WTC11 (cell line): Measurements from ENCODE around the gene TTC38. TPM values are rescaled to one million over a fixed set of nuclear protein-coding genes. Genes with fewer than 3 reads are reported as not detected.

Experiments used
- ATAC-seq: fragments of 200-7000 bp; cut with Tn5 transposase; 2 replicates; pipeline ENCODE4 v1.10.0; 2021; ENCODE audit warnings: mild to moderate bottlenecking, moderate library complexity
- CTCF ChIA-PET: fragments of 300-600 bp; sonication (Branson Sonifier 250); formaldehyde crosslinking; loops from one replicate; lab custom pipeline; 2021; ENCODE audit warnings: antibody characterized with exemption; lab: Charles Lee
- POLR2A ChIA-PET: fragments of 350-600 bp; sonication (Branson Sonifier 250); formaldehyde crosslinking; loops from one replicate; lab custom pipeline; 2021; ENCODE audit warnings: antibody characterized with exemption; lab: Charles Lee
- DNase-seq: peaks from one replicate; pipeline ENCODE4 v3.0.0; 2021; ENCODE audit warnings: low spot score
- H3K27ac Mint-ChIP-seq: 2 replicates; pipeline ENCODE4 v1.8.0; 2021; ENCODE audit warnings: mixed read lengths
- H3K27me3 Mint-ChIP-seq: 2 replicates; pipeline ENCODE4 v1.8.0; 2021; ENCODE audit warnings: low read depth, mild to moderate bottlenecking, moderate library complexity, mixed read lengths
- H3K36me3 Mint-ChIP-seq: 2 replicates; pipeline ENCODE4 v1.8.0; 2021; ENCODE audit warnings: mixed read lengths
- H3K4me1 Mint-ChIP-seq: 2 replicates; pipeline ENCODE4 v1.8.0; 2022; ENCODE audit warnings: mixed read lengths
- H3K4me3 Mint-ChIP-seq: 2 replicates; pipeline ENCODE4 v1.8.0; 2021; ENCODE audit warnings: mild to moderate bottlenecking, moderate library complexity, mixed read lengths
- H3K9me3 Mint-ChIP-seq: 2 replicates; pipeline ENCODE4 v1.8.0; 2021; ENCODE audit warnings: mixed read lengths
- ATF2 ChIP-seq: sonication (generic); formaldehyde crosslinking; IDR thresholded peaks from 2 replicates; pipeline ENCODE4 v1.8.1; 2022; ENCODE audit warnings: low read depth, missing genetic modification reagents, borderline replicate concordance
- CBFB ChIP-seq: sonication (generic); formaldehyde crosslinking; IDR thresholded peaks from 2 replicates; pipeline ENCODE4 v1.8.1; 2022; ENCODE audit warnings: mild to moderate bottlenecking, low read depth, missing genetic modification reagents
- ERG ChIP-seq: fragments of 250-450 bp; sonication (Bioruptor Pico); IDR thresholded peaks from 2 replicates; pipeline ENCODE4 v1.8.0; 2021; ENCODE audit warnings: mild to moderate bottlenecking
- ESRRA ChIP-seq: sonication (generic); formaldehyde crosslinking; IDR thresholded peaks from 2 replicates; pipeline ENCODE4 v1.8.1; 2022; ENCODE audit warnings: mild to moderate bottlenecking, missing genetic modification reagents, borderline replicate concordance
- FOXJ3 ChIP-seq: sonication (generic); formaldehyde crosslinking; IDR thresholded peaks from 2 replicates; pipeline ENCODE4 v1.9.0; 2021; ENCODE audit warnings: missing genetic modification reagents, mild to moderate bottlenecking, borderline replicate concordance
- FOXP1 ChIP-seq: sonication (generic); formaldehyde crosslinking; IDR thresholded peaks from 2 replicates; pipeline ENCODE4 v1.8.0; 2022; ENCODE audit warnings: missing genetic modification reagents, mild to moderate bottlenecking, moderate library complexity, borderline replicate concordance
- GTF2I ChIP-seq: fragments of 250-450 bp; sonication (Bioruptor Pico); conservative IDR thresholded peaks from 2 replicates; pipeline ENCODE4 v1.4.0; 2021; ENCODE audit warnings: mild to moderate bottlenecking
- IRF2 ChIP-seq: sonication (generic); formaldehyde crosslinking; IDR thresholded peaks from 2 replicates; pipeline ENCODE4 v1.8.0; 2022; ENCODE audit warnings: low read depth, missing genetic modification reagents, borderline replicate concordance
- NFYB ChIP-seq: sonication (generic); formaldehyde crosslinking; conservative IDR thresholded peaks from 2 replicates; pipeline ENCODE4 v1.8.0; 2022; ENCODE audit warnings: low read depth, missing genetic modification reagents
- NR2C2 ChIP-seq: sonication (generic); formaldehyde crosslinking; IDR thresholded peaks from 2 replicates; pipeline ENCODE4 v1.8.0; 2022; ENCODE audit warnings: mild to moderate bottlenecking, missing genetic modification reagents
- SMAD3 ChIP-seq: sonication (generic); formaldehyde crosslinking; IDR thresholded peaks from 2 replicates; pipeline ENCODE4 v1.8.0; 2022; ENCODE audit warnings: missing genetic modification reagents, mild to moderate bottlenecking, borderline replicate concordance
- ZNF138 ChIP-seq: sonication (generic); formaldehyde crosslinking; conservative IDR thresholded peaks from 2 replicates; pipeline ENCODE4 v1.8.1; 2022; ENCODE audit warnings: mild to moderate bottlenecking, moderate library complexity, missing genetic modification reagents
- ZNF423 ChIP-seq: fragments of 250-450 bp; sonication (Bioruptor Pico); IDR thresholded peaks from 2 replicates; pipeline ENCODE4 v2.1.2; 2022; ENCODE audit warnings: mild to moderate bottlenecking, moderate library complexity
- total RNA-seq: library from RNA; stranded (reverse); gene quantifications from 3 replicates; pipeline ENCODE4 v1.2.3, GENCODE V29; 2021
- TF ChIP-seq, protein P1 (sequence below): sonication (generic); formaldehyde crosslinking; conservative IDR thresholded peaks from 2 replicates; pipeline ENCODE4 v1.8.1; 2023; ENCODE audit warnings: mild to moderate bottlenecking, low read depth, missing genetic modification reagents, moderate library complexity
- TF ChIP-seq, protein P2 (sequence below): sonication (generic); formaldehyde crosslinking; IDR thresholded peaks from 2 replicates; pipeline ENCODE4 v1.8.1; 2023; ENCODE audit warnings: mild to moderate bottlenecking, missing genetic modification reagents, moderate library complexity
- TF ChIP-seq, protein P3 (sequence below): sonication (generic); formaldehyde crosslinking; IDR thresholded peaks from 2 replicates; pipeline ENCODE4 v1.8.0; 2023; ENCODE audit warnings: mild to moderate bottlenecking, missing genetic modification reagents
- TF ChIP-seq, protein P4 (sequence below): fragments of 250-450 bp; sonication (Bioruptor Pico); IDR thresholded peaks from 2 replicates; pipeline ENCODE4 v1.9.0; 2021; ENCODE audit warnings: moderate library complexity, mild to moderate bottlenecking, inconsistent platforms, borderline replicate concordance

Gene TTC38
- total RNA-seq, 1 experiment from 2014 or later: 20.7 TPM

DNA sequence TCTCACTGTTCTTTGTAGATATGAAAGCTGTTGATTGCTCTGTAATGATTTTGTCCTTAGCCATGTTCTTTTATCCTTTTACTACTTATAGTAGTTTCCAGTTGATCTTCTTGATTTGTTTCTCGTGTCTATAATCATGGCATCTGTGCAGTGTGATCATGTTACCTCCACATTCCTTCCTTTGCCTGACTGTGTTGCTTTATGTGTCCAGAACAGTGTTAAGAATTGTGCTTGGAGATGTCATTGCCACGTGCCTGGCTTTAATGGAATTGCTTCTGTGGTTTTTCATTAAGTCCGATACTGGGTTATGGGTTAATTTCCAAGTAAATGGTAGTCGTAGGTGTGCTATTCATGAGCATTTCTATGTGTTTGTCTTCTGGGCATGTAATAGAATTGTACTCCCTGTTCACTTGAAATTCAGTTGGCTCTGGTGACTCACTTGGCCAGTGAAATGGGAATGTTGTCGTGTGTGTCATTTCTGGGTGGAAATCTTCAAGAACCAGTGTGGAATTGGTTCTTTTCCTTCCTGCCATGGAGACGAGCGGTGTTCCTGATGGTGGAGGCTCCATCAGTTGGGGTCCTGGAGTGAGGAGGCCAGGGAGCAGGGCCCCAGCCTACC lies 35.6 kb downstream of the TTC38 start (continued):
- TF ChIP-seq, protein P1, sequence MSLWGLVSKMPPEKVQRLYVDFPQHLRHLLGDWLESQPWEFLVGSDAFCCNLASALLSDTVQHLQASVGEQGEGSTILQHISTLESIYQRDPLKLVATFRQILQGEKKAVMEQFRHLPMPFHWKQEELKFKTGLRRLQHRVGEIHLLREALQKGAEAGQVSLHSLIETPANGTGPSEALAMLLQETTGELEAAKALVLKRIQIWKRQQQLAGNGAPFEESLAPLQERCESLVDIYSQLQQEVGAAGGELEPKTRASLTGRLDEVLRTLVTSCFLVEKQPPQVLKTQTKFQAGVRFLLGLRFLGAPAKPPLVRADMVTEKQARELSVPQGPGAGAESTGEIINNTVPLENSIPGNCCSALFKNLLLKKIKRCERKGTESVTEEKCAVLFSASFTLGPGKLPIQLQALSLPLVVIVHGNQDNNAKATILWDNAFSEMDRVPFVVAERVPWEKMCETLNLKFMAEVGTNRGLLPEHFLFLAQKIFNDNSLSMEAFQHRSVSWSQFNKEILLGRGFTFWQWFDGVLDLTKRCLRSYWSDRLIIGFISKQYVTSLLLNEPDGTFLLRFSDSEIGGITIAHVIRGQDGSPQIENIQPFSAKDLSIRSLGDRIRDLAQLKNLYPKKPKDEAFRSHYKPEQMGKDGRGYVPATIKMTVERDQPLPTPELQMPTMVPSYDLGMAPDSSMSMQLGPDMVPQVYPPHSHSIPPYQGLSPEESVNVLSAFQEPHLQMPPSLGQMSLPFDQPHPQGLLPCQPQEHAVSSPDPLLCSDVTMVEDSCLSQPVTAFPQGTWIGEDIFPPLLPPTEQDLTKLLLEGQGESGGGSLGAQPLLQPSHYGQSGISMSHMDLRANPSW (CRISPR knock-in tag): no peak
- TF ChIP-seq FOXP1 (CRISPR knock-in tag) (no peak), ZNF423 (no peak), ZNF138 (CRISPR knock-in tag) (no peak), NFYB (CRISPR knock-in tag) (no peak), ESRRA (no peak), FOXJ3 (CRISPR knock-in tag) (no peak), GTF2I (CRISPR knock-in tag) (no peak), CBFB (CRISPR knock-in tag) (no peak)
- TF ChIP-seq, protein P2, sequence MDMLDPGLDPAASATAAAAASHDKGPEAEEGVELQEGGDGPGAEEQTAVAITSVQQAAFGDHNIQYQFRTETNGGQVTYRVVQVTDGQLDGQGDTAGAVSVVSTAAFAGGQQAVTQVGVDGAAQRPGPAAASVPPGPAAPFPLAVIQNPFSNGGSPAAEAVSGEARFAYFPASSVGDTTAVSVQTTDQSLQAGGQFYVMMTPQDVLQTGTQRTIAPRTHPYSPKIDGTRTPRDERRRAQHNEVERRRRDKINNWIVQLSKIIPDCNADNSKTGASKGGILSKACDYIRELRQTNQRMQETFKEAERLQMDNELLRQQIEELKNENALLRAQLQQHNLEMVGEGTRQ: no peak
- TF ChIP-seq, protein P3, sequence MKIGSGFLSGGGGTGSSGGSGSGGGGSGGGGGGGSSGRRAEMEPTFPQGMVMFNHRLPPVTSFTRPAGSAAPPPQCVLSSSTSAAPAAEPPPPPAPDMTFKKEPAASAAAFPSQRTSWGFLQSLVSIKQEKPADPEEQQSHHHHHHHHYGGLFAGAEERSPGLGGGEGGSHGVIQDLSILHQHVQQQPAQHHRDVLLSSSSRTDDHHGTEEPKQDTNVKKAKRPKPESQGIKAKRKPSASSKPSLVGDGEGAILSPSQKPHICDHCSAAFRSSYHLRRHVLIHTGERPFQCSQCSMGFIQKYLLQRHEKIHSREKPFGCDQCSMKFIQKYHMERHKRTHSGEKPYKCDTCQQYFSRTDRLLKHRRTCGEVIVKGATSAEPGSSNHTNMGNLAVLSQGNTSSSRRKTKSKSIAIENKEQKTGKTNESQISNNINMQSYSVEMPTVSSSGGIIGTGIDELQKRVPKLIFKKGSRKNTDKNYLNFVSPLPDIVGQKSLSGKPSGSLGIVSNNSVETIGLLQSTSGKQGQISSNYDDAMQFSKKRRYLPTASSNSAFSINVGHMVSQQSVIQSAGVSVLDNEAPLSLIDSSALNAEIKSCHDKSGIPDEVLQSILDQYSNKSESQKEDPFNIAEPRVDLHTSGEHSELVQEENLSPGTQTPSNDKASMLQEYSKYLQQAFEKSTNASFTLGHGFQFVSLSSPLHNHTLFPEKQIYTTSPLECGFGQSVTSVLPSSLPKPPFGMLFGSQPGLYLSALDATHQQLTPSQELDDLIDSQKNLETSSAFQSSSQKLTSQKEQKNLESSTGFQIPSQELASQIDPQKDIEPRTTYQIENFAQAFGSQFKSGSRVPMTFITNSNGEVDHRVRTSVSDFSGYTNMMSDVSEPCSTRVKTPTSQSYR (CRISPR knock-in tag): no peak

DNA sequence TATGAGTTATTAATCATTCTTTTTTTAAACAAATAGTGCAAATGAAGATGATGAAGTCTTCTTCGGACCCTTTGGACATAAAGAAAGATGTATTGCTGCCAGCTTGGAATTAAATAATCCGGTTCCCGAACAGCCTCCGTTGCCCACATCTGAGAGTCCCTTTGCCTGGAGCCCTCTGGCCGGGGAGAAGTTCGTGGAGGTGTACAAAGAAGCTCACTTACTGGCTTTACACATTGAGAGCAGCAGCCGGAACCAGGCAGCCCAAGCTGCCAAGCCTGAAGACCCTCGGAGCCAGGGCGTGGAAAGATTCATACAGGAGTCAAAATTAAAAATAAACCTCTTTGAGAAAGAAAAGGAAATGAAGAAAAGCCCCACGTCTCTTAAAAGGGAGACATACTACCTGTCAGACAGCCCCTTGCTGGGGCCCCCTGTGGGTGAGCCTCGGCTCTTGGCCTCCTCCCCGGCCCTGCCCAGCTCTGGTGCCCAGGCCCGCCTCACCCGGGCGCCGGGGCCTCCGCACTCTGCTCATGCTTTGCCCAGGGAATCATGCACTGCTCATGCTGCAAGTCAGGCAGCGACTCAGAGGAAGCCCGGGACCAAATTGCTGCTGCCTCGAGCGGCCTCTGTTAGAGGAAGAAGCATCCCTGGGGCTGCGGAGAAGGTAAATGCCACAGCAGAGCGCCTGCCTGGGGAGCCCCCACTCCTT lies 40.6 kb downstream of the TTC38 start:
- Mint-ChIP-seq H3K4me3 (no peak overlapping the region), H3K27ac (no peak overlapping the region), H3K4me1 (no peaks in the 10 kb centered on the region), H3K9me3 (no peaks in the 10 kb centered on the region), H3K36me3 (peaks cover 37% of the 10 kb centered on the region)
- ChIA-PET POLR2A (no interaction called here), CTCF (interaction anchor here (1.5 kb wide), 1 partner anchor 302 kb away, joined by 3 read pairs; no protein-coding TSS in a partner anchor)
- ATAC-seq: no peak
- TF ChIP-seq, protein P3 (CRISPR knock-in tag): no peak
- no peak for TF ChIP-seq ATF2 (CRISPR knock-in tag)
- TF ChIP-seq ERG (CRISPR knock-in tag): no peak
- no peak for TF ChIP-seq ESRRA
- TF ChIP-seq IRF2 (CRISPR knock-in tag): no peak
- TF ChIP-seq, protein P4, sequence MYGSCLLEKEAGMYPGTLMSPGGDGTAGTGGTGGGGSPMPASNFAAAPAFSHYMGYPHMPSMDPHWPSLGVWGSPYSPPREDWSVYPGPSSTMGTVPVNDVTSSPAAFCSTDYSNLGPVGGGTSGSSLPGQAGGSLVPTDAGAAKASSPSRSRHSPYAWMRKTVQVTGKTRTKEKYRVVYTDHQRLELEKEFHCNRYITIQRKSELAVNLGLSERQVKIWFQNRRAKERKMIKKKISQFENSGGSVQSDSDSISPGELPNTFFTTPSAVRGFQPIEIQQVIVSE: no peak
- no peak for TF ChIP-seq NR2C2 (CRISPR knock-in tag)
- TF ChIP-seq SMAD3: no peak
- TF ChIP-seq, all 79 proteins: peak for 0
- DNase-seq: no peak
- no peaks in the 10 kb centered on the region for H3K27me3 Mint-ChIP-seq
